Ramos (cell line): ENCODE data around the gene INSIG1.

Experiments used
- in situ Hi-C: fragments of 300-500 bp; cut with MboI; formaldehyde crosslinking; loops from one replicate; pipeline ENCODE4 v1.14.3; 2022; ENCODE audit warnings: low sequenced_read_pairs; ENCODE audit not compliant: unreplicated experiment

The INSIG1 gene

GRCh38 chr7:155265144-155265543, 32.5 kb upstream of the INSIG1 start:
- in situ Hi-C loops, result no loop called here

DNA sequence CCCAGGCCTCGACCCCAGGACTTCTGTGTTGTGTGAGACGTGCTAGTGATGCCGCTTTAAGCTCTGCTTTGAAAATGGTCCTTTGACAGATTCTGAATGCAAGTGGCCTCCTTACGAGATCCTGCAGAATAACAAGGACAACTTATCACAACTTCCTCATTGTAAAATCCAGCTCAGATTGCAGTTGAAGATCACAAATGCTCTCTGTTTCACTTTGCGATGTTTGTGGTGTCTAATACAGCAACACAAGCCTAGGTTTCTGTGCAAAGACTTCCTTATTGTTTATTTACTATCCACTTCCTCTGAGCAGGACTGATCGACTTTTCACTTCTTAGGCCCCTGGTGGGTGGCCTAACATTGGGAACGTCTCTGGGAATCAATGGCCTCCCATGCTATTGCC, 31.7 kb upstream of the INSIG1 start:
- in situ Hi-C loops, result no loop called here

GRCh38 chr7:155266440-155266839, 31.2 kb upstream of the INSIG1 start:
- in situ Hi-C loops, result no loop called here

DNA sequence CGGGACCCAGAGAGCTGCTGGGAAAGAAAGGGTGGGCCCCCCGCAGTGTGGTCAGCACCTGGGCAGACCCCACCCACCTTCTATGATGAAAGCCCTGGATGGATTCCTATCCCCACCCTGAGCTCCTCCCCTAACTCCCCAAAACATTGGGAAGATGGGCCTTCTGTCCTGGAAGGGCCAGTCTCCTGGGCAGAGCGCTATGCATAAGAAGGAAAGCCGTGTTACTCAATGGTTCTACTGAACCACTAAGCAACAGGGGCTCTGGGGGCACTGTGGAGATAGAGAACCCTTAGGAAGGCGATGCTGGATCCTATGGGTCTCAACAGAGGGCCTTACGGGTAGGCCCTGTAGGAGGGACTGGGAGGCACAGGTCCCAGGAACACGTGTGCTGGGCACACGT, 30.7 kb upstream of the INSIG1 start:
- in situ Hi-C loops, result no loop called here

- in situ Hi-C loops, result no loop called here
These were observed 30.2 kb upstream of the INSIG1 start for GRCh38 chr7:155267436-155267835.

- in situ Hi-C loops, result no loop called here
These were observed 29.5 kb upstream of the INSIG1 start for GRCh38 chr7:155268211-155268610.

DNA sequence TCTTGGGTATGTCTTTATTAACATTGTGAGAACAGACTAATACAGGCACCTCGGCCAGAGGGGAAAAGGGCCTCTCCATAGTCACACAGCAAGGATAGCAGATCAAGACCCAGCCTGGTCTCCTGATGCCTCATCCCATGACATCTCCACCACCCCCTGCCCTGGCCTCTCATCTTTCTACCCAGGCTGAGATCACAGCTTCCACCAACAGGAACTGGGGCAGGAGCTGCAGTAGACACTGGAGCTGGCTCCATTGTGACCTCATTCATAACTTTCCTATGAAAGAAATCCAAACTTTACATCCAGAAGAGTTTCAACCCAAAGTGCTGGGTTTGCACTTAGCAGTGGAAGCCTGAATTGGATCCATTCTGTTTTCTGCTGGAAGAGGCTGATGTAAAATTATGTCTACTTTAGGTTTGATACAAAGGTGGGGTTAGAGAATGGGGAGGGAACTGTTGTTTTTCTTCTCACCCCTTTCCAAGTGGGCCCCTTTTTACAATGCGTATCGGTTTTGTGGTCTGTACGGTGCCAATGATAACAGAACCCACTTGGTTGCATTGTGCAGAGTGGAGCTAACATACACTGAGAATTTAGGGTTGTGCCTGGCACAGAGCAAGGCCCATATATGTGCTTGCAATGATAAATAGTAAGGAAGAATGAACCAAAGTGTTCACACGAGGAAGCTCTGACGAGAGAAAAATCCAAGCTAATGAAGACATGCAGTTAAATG, 28.6 kb upstream of the INSIG1 start:
- in situ Hi-C loops, result no loop called here

DNA sequence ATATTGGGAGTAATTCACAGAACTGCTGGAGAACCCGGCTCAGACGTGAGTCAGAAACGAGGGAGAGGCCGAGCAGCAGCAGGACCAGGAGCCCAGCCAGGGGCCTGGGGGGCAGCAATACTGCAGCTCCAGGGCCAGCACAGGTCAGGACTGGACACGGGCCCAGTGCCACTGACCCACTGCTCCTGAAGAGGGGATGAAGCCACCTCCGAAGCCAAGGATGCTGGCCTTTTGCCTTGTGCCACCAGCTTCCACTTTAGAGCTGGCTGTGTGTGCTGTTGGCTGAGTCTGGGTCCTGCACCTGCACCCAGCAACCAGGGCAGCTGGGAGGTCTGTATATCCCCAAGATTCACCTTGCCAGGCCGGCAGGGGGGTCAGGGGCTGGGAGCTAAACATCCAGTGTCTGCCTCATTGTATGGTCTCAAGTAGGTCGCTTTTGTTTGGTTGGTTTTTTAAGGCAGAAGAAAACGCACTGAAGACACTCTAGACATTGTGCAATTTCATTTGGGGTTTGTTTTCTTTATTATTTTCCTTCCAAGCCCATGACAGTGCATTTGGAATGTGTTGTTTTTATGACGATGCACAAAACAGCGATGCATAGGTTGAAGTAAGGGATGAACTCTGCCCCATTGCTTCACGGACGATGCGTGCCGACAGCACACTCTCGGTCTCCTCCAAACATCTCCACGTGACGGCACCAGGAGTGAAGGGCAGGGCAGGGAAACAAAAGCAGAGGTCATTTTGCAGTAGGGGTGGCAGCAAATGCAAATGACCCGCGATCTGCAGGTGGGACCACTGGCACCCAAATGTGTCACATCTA, 27.7 kb upstream of the INSIG1 start:
- in situ Hi-C loops, result no loop called here

GRCh38 chr7:155270861-155271260, 26.8 kb upstream of the INSIG1 start:
- in situ Hi-C loops, result no loop called here

- in situ Hi-C loops, result no loop called here
These were observed 22.9 kb upstream of the INSIG1 start for GRCh38 chr7:155274633-155275355.

DNA sequence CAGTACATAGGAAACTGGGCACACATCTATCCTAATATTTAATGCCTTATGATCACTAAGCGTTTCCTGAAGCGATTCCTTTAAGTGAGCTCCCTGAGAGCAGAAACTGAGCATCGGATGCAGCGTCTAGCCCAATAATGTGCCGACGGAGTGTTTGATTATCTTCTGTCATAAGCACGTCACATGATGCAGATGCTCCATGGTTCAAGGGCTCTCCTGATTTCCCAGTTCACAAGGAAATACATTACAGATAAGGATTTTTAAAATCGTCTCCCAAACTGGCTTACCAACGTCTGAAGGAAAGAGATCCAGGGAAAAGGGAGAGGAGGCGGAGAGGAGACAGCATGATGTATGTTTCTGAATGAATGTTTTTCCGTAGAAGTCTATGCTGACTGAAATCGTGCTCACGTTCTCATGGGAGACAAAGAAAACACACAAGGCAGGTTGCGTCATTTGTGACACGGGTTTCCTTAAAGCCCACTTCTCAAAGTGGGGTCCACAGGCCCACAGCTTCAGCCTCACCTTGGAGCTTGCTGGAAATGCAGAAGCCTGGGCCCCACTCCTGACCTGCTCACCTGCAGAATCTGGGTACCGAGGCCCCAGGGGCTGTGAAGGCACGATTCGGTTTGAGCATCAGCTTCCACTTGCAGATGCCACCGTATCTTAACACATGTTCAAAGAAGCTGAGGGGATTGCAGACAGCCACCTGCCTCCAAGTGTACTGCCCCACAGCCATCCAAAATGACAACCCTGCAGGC, 21.5 kb upstream of the INSIG1 start:
- in situ Hi-C loops, result no loop called here

DNA sequence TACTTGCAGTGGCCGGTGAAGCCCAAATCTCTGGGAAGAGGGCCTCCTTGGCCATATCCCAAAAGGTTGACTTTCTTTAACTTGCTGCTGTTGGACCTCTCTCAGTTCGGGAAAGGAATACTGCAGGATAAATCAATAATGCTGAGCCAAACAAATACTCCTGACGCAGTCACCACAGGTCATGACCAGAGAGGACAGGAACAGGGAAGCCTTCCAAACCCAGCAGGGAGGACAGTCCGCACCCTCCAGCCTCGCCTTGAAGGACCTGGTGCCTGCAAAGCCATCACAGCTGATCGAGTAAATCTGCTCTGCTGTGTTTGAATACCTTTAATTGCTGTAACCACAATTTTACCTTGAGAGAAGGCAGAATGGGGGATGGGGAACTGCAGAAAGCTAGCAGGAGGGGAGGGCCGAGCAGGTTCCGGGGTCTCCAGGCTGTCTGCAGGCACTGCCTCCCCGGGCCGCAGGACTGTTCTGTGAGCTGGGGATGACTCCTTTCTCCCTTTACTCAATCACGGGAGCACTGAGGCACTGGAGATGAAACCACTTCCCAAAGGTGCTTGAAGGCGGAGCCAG, 20.8 kb upstream of the INSIG1 start:
- in situ Hi-C loops, result no loop called here

GRCh38 chr7:155277385-155277994, 20.2 kb upstream of the INSIG1 start:
- in situ Hi-C loops, result no loop called here

DNA sequence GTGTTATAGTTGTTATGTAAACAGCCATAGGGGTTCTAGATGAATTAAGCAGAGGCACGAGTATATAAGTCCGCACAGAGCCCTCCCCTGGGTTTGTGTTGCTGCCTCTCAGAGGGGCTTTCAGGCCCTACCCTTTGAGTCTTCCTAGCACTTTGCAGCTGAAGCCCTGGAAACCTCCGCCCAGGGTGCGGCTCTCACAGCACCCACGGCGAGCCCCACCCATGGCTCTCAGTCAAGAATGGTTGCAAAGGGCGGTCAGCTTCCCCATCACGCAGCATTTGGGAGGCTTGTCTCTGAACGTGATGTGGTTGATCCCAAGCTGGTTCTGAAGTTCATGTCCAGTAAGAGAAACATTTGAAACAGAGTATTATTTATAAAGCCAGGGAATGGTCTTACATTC, 18.8 kb upstream of the INSIG1 start:
- in situ Hi-C loops, result no loop called here

DNA sequence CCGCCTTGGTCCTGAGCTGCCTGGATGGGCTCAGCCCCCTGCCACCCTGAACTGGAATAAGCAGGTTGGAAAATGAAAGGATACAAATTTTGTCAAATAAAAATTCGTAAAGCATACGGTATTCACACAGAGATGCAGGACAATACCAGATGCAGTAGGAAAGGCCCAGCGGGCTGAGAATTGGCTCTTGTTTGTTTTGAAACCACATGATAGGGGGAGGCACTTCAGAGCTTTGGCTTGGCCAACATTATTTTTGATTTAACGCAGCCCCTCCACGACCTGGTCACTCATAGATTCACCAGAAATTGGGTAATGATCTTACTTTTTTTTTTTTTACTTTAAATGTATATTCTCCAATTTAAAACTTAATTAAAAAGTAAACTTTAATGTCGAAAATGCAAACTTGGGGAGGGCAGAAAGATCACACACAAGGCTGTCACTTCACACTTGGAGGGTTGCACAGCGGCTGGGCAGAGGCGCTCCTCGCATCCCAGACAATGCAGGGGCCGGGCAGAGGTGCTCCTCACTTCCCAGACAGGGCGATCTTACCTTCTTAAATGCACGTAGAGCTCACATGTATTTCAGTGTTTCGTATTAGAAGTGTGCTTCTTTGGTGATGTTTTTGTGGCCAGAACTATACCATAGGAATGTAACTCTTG, 17.8 kb upstream of the INSIG1 start:
- in situ Hi-C loops, result no loop called here

DNA sequence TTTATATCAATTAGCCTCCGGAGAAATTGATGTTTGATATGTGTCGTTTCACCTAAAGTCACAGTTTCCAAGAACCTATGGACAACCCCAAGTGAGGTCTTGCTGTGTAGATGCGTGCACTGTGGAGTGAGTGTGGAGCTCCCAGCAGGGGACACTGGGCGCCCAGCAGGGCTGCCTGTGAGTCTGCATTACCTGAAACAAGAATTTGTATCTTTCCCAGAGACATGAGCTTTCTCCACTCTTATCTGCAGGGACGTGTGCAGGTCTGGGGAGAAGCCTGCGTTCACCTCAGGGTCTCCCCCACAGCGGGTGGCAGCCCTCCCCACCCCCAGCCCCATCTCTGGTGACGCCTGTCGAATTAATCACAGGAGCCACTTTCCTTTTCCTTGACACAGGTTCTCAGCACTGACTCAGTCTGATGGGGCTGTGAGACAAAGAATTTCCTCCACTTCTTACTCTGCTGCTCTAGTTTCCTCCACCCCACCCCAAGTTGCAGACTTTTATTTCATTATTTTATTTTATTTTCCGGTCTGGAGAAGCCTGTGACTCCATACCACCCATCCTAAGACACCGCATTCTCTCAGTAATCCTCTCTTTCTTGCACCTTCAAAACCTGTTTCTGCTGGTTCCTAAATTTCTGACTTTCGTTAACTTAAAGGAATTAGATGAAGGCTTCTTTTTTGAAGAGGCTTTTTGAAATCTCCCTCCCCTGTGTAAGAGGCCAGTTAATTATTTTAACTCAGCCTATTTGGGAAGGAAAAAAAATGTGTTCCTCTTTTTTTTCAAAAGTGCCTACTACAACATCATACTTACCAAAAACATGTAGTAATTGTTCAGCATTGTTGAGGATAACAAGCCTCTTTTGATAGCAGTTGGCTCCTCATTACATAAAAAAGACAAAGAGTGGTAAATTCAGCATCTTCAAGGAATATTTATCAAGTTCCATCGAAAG, 17.0 kb upstream of the INSIG1 start:
- in situ Hi-C loops, result no loop called here

DNA sequence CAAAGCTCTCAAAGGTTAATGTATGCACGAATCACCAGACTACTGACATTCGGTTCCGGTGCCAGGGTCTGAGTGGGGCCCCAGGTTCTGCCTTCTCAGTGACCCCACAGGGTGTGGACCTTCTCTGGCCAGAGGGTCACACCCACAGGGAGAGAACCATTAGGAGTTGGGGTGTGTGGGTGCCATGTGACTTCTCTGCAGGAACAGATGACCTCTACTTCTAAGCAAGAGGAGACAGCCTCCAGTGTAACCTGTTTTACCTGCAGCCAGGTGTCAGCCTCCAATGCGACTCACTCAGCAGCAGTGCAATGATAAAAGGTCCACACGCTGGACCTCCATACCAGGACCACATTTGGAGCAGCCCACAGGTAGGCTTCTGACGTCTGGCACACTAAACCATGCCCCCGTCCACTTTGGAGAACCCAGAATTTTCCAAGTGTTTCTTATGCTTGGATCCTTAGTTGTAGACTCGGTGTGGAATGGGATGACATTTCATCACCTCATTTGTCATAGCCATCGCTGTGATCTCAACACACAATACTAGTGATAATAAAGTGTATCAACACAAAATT, 16.2 kb upstream of the INSIG1 start:
- in situ Hi-C loops, result no loop called here

- in situ Hi-C loops, result no loop called here
These were observed 15.0 kb upstream of the INSIG1 start for GRCh38 chr7:155282671-155283070.
